HEK293T (cell line): ENCODE data around the gene PIP5K1C.

Source experiments
- BHLHE40 ChIP-seq: fragments of 450-650 bp; IDR thresholded peaks from 2 replicates; pipeline ENCODE4 v1.6.1; 2016; ENCODE audit warnings: mild to moderate bottlenecking, moderate library complexity, borderline replicate concordance
- CTBP1 ChIP-seq: fragments of 450-650 bp; IDR thresholded peaks from 2 replicates; pipeline ENCODE4 v1.6.1; 2016; ENCODE audit warnings: borderline replicate concordance

DNA sequence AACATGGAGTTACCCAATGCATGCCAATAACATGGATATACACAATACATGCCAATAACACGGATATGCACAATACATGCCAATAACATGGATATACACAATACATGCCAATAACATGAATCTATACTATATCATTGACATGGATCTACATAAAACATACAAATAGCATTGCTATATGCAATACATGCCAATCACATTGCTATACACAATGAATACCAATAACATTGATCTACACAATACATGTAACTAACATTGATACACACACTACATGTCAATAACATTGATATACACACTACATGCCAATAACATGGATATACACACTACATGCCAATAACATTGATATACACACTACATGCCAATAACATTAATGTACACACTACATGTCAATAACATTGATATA is 932 bp upstream of the PIP5K1C start:
- TF ChIP-seq CTBP1 (no peak), BHLHE40 (no peak)
